Fibroblast of lung (primary cell): ENCODE results near the gene HRK.

Source experiments
- EZH2 ChIP-seq: IDR thresholded peaks from 2 replicates; pipeline ENCODE4 v1.5.1; 2012; ENCODE audit warnings: low read length, control low read depth, mild to moderate bottlenecking; ENCODE audit errors: missing control alignments
- TF ChIP-seq, protein P1 (sequence below), 2 donors: IDR thresholded peaks in 1 of 2; conservative IDR thresholded peaks in 1 of 2; 1 replicate in 1 of 2; 2 replicates in 1 of 2; pipeline ENCODE4 v1.5.1; 2011 to 2012; ENCODE audit warnings: low read length in 2 of 2, control low read depth in 1 of 2, inconsistent platforms in 1 of 2, low read depth in 1 of 2, mild to moderate bottlenecking in 1 of 2

DNA sequence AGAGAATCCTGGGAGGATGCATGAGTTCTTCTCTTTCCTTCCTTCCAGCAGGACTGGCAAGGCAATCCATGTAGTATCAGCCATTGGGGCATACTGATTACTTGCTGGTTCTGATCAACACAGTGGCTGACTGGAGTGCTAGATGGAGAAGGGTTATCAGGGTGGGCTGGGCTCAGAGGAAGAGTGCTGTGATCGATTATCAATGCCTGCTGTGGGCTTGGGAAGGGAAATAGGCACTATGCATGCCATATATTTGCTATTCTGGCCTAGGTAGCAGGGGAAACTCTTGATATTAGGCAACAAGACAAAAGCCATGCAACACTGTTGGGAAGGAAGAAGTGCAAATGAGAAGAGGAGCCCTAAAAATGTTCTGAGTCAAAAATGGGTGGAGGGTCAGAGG is 45.8 kb downstream of the HRK start:
- no peak for TF ChIP-seq EZH2
- TF ChIP-seq, protein P1, sequence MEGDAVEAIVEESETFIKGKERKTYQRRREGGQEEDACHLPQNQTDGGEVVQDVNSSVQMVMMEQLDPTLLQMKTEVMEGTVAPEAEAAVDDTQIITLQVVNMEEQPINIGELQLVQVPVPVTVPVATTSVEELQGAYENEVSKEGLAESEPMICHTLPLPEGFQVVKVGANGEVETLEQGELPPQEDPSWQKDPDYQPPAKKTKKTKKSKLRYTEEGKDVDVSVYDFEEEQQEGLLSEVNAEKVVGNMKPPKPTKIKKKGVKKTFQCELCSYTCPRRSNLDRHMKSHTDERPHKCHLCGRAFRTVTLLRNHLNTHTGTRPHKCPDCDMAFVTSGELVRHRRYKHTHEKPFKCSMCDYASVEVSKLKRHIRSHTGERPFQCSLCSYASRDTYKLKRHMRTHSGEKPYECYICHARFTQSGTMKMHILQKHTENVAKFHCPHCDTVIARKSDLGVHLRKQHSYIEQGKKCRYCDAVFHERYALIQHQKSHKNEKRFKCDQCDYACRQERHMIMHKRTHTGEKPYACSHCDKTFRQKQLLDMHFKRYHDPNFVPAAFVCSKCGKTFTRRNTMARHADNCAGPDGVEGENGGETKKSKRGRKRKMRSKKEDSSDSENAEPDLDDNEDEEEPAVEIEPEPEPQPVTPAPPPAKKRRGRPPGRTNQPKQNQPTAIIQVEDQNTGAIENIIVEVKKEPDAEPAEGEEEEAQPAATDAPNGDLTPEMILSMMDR (conservative IDR thresholded peaks at IDR 0.05 in 1 of 2, IDR thresholded peaks at IDR 0.05 in 1 of 2; ENCODE audit: low read depth in 1 of 2, low read length in 2 of 2), result no peak
